HG02884 (cell line): ENCODE results near the gene DUSP3.

Experiments
- ATAC-seq: cut with Tn5 transposase; IDR thresholded peaks from one replicate; pipeline ENCODE4 v1.9.1; 2021; ENCODE audit warnings: mild to moderate bottlenecking, moderate library complexity; ENCODE audit not compliant: unreplicated experiment

Gene DUSP3

GRCh38 chr17:43769859-43770258, 8.9 kb downstream of the DUSP3 start:
- ATAC-seq, result no peak

GRCh38 chr17:43769426-43769825, 9.4 kb downstream of the DUSP3 start:
- no peak for ATAC-seq

- ATAC-seq, result no peak
Measured at GRCh38 chr17:43768943-43769342, 9.8 kb downstream of the DUSP3 start.

GRCh38 chr17:43768382-43768781, 10.4 kb downstream of the DUSP3 start:
- ATAC-seq, result no peak

GRCh38 chr17:43767713-43768059, 11.1 kb downstream of the DUSP3 start:
- ATAC-seq, result no peak

GRCh38 chr17:43767053-43767712, 11.6 kb downstream of the DUSP3 start:
- ATAC-seq, result no peak

GRCh38 chr17:43766413-43767052, 12.2 kb downstream of the DUSP3 start:
- no peak for ATAC-seq

- ATAC-seq, result no peak
Measured at GRCh38 chr17:43760254-43760852, 18.4 kb downstream of the DUSP3 start.

- ATAC-seq, result no peak
Measured at GRCh38 chr17:43759836-43760235, 18.9 kb downstream of the DUSP3 start.

GRCh38 chr17:43758497-43759174, 20.1 kb downstream of the DUSP3 start, which contains the start of gene SOST:
Gene SOST (minus strand): TSS chr17:43758791. CDS start chr17:43758741, 50 bp downstream.
- no peak for ATAC-seq

- ATAC-seq, result no peak
Measured at GRCh38 chr17:43758086-43758485, 20.7 kb downstream of the DUSP3 start.

- no peak for ATAC-seq
Measured at GRCh38 chr17:43757171-43757660, 21.6 kb downstream of the DUSP3 start.

GRCh38 chr17:43756201-43756600, 22.6 kb downstream of the DUSP3 start:
- no peak for ATAC-seq

GRCh38 chr17:43755389-43755875, 23.3 kb downstream of the DUSP3 start:
- ATAC-seq, result no peak

GRCh38 chr17:43754947-43755346, 23.8 kb downstream of the DUSP3 start:
- ATAC-seq, result no peak

- no peak for ATAC-seq
Measured at GRCh38 chr17:43753493-43754129, 25.2 kb downstream of the DUSP3 start.

GRCh38 chr17:43750153-43750552, 28.6 kb downstream of the DUSP3 start:
- no peak for ATAC-seq

GRCh38 chr17:43745541-43745940, 33.2 kb downstream of the DUSP3 start:
- ATAC-seq, result no peak

GRCh38 chr17:43741636-43742035, 37.1 kb downstream of the DUSP3 start:
- no peak for ATAC-seq

GRCh38 chr17:43740541-43740940, 38.2 kb downstream of the DUSP3 start:
- ATAC-seq, result no peak

- ATAC-seq, result no peak
Measured at GRCh38 chr17:43737722-43738121, 41.1 kb downstream of the DUSP3 start.
